GM21619 (cell line): ENCODE data around the gene TMTC4.
A peak's percentile ranks its signal among the peaks of the same experiment; 100 is the strongest.
"Not testable (repeated sequence)": the region's sequence is repeated elsewhere in the genome, so short reads cannot be mapped to it uniquely, and the experiment has no call there.

Experiments
- ATAC-seq: cut with Tn5 transposase; IDR thresholded peaks from one replicate; pipeline ENCODE4 v1.9.1; 2021; ENCODE audit not compliant: unreplicated experiment

The TMTC4 gene, protein sequence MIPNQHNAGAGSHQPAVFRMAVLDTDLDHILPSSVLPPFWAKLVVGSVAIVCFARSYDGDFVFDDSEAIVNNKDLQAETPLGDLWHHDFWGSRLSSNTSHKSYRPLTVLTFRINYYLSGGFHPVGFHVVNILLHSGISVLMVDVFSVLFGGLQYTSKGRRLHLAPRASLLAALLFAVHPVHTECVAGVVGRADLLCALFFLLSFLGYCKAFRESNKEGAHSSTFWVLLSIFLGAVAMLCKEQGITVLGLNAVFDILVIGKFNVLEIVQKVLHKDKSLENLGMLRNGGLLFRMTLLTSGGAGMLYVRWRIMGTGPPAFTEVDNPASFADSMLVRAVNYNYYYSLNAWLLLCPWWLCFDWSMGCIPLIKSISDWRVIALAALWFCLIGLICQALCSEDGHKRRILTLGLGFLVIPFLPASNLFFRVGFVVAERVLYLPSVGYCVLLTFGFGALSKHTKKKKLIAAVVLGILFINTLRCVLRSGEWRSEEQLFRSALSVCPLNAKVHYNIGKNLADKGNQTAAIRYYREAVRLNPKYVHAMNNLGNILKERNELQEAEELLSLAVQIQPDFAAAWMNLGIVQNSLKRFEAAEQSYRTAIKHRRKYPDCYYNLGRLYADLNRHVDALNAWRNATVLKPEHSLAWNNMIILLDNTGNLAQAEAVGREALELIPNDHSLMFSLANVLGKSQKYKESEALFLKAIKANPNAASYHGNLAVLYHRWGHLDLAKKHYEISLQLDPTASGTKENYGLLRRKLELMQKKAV

DNA sequence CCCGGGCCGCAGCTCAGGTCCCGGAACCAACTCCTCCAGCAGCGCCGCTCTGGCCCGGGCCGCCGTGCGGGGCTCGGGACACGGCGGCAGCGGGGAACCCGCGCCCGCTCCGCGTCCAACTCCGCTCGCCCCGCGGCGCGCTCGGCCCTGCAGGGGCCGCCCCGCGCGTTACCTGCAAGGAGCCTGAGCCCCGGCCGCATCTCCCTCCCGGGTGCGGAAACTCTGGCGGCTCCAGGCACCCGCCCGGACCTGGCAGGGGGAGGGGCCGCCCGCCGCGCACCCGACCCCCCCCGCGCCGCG, at the start of gene TMTC4:
Gene TMTC4 (minus strand): TSS at position 224 of the 300 bp plus-strand sequence. CDS start 4,433 bp downstream, outside the sequence.
- peak; percentile 34 for ATAC-seq

GRCh38 chr13:100722517-100722916, 47.9 kb upstream of the TMTC4 start:
- no peak for ATAC-seq

DNA sequence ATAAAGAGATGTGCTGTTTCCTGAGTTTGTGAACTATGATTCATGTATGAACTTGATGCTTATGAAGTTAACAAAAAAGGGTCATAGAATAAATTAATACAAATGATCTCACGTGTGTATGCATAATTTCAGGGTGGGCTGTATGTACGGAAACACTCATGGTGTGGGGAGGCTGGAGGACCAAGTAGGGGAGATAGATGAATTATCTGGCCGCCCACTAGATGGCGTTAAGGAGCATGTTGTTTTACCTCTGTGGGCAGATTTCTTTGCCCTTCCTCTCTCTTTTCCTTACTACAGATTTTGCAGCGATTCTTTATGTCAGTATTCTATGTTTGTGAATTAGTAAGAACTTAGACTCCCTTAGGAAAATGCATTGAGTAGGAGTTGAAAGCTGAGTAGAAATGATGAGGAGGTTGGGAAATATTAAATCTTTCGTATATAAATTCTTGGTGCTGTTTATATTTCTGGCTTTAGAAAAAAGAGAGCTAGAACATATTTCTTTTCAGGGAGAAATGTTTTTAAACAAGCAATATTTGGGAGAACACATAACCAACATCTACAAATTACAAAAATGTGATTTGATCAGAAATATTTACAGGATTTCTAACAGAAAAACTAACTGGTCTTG, 47.4 kb upstream of the TMTC4 start:
- peak; percentile 84 for ATAC-seq

DNA sequence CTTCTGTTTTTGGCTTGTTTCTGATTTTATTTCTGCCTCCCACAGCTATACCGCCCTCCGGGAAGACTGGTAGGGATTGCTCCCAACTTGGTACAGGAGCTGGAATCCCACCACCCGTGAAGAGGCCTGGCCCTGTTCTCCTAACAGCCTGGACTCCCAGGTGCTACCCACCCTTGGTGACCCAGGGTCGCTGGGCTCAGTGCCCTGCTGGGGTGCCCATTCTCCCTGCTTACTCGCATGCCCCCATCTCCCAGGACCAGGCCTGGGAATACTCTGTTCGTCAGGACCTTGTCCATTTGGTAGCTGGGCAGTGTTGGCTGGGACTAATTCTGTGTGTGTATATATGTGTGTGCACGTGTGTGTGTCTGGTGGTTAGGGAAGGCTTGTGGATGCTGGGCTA, 41.0 kb upstream of the TMTC4 start:
- ATAC-seq, result no peak

- ATAC-seq, result no peak
These were observed 39.9 kb upstream of the TMTC4 start for GRCh38 chr13:100714478-100714877.

DNA sequence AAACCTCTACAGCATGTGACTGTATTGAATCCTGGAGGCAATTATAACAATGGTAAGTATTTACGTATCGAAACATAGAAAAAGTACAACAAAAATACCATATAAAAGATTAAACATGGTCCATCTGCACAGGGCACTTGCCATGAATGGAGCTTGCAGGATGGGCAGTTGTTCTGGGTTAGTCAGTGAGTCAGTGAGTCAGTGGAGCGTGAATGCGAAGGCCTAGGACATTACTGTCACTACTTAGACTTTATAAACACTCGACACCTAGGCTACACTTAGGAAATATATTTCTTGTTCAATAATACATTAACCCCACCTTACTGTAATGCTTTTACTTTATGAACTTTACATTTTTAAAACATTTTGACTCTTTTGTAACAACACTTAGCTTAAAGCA, 35.6 kb upstream of the TMTC4 start:
- no peak for ATAC-seq

DNA sequence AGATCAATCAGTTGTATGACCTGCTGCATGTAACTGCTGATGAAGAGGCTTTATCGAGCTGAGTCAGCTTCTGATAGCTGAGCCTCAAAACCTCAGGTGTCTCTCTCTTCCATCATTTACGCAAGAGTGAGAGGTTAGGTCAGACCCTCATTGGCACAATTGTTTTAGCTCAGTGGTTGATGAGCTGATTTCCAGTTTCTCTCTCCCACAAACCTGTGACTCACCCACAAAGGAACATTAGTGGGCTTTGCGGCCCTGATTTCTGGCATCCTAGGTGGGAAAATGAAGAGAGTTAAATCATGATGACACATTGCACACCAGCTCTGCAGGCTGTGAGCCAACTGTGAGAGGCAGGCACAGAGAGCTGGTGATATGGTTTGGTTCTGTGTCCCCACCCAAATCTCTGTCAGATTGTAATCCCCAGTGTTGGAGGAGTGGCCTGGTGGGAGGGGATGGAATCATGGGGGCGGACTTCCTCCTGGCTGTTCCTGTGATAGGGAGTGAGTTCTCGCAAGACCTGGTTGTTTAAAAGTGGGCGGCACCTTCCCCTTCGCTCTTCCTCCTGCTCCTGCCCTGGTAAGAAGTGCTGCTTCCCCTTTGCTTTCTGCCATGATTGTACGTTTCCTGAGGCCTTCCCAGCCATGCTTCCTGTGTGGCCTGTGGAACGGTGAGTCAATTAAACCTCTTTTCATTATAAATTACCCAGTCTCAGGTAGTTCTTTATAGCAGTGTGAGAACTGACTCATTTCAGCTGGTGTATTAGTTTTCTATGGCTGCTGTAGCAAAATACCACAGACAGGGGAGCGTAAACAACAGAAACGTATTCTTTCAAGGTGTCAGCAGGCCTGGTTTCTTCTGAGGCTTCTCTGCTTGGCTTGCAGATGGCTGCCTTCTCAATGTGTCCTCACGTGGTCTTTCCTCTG, 33.5 kb upstream of the TMTC4 start:
- no peak for ATAC-seq

DNA sequence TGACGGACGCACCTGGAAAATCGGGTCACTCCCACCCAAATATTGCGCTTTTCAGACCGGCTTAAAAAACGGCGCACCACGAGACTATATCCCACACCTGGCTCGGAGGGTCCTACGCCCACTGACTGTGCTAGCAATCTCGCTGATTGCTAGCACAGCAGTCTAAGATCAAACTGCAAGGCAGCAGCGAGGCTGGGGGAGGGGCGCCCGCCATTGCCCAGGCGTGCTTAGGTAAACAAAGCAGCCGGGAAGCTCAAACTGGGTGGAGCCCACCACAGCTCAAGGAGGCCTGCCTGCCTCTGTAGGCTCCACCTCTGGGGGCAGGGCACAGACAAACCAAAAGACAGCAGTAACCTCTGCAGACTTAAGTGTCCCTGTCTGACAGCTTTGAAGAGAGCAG, 23.7 kb upstream of the TMTC4 start:
- ATAC-seq, result not testable (repeated sequence)

- no peak for ATAC-seq
These were observed 20.8 kb upstream of the TMTC4 start for GRCh38 chr13:100695509-100695773.

- no peak for ATAC-seq
These were observed 20.3 kb upstream of the TMTC4 start for GRCh38 chr13:100694722-100695508.

GRCh38 chr13:100689191-100689590, 14.6 kb upstream of the TMTC4 start:
- ATAC-seq, result no peak

- no peak for ATAC-seq
These were observed 5.5 kb upstream of the TMTC4 start for GRCh38 chr13:100680131-100680530.

DNA sequence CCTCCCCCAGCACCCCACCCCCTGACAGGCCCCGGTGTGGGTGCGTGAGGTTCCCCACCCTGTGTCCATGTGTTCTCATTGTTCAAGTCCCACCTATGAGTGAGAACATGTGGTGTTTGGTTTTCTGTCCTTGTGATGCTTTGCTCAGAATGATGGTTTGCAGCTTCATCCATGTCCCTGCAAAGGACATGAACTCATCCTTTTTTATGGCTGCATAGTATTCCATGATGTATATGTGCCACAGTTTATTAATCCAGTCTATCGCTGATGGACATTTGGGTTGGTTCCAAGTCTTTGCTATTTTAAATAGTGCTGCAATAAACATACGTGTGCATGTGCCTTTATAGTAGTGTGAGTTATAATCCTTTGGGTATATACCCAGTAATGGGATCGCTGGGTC, 2.5 kb upstream of the TMTC4 start:
- ATAC-seq, result not testable (repeated sequence)

DNA sequence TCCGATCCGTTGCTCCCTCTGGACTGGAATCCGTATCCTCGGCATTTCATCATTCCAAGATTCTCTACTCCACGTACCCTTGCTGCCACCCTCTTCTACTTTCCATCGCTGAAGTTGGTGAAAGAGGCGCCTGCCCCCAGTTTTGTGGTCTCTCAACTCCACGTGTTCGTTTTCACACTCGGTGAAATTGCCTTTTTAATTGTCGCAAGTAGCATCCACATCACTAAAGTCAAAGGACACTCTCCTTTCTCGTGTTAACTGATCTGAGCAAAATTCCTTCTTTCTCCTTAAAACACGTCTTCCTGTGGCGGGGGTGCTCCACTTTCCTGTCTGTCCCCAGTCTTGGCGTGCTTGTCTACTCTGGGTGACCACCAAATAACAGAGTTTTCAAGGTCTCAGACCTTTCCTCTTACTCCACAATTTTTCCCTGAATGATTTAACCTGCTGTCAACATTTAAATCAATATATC, 1.1 kb upstream of the TMTC4 start:
- ATAC-seq, result no peak

DNA sequence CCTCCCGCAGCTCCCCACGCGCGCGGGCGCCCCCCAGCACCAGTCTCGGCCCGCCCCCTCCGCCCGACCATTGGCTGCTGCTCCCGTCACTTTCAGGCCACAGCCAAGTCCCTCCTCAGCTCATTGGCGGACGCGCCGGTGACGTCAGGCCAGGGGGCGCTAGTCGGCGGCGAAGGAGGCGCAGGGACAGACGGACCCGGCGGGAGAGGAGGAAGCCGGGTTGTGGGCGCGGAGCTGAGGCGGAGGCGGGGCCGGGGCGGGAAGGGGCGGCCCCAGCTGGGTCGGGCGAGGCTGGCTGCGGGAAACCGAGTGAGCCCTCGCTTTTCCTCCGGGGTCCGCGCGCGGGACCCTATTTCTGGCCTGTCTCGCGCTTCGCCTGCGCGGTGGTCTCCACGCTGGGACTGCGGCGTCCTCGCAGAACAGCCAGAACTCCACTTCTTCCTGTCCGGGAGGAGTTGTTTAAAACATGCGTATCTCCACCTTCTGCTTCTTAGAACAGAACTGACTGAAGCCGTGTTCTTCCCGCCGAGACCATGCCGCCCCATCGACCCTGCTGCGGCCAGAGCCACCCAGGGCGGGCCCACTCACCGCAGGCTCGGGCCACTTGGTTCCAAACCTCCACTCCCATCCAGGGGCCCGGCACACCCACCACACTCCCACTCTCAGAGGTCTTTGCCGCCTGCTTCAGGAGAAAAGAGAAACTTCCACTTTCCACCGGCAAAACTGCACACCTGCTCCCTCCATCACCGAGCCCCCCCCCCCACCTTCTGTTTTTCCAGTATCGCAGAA, 471 bp upstream of the TMTC4 start:
- peak; percentile 94 for ATAC-seq

DNA sequence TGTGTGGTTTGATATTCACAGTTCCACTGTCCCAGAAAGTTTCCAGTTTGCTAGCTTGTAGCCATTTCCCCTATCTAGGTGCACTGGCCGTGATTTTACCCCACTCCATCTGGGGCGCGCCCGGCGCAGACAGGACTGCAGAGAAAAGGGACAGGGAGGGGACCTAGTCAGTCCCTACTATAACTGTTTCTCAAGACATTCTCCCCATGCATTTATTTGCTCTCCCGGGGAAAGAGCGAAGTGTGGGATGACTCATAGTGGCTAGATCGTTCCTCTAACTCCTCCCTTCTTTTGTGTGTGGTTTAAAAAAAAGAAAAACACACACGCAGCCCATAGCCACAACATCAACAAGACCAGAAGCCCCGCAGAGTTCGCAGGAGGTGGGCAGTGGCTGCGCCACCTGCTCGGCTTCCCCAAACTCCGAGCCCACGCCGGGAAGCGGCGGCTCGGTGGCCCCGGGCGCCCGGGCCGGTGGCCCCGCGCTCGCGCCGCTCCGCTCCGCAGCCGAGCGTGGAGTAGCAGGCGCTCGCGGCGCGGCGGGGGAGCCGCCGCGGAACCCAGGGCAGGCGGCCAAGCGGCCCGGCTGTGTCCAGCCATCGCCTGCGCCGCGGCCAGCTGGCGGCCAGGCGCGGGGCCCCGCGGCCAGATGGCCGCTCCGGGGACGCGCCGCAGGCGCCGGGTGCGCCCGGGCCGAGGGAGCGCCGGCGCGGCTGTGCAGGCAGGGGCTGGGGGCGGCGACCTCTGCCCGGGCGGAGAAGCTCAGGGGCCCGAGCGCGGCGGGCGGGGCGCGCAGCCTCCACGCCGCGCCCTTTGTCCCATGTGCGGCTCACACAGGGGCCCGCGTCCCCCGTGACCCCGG, 653 bp downstream of the TMTC4 start:
- ATAC-seq, result peak; percentile 26

DNA sequence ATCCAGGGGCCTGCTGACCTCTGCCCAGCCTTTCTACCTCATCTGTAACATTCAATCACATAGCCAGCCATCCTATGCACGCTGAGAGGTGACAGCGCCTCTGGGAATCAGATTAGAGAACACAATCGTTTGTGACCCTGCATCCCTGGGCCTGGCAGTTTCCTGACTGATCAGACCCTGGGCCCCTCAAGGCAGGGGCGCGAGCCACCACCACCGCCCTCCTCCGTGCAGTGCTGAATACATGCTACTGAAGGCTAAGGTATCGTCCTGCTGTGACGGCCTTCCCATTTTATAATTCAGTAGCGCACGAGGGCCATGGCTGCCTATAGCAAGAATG, 1.3 kb downstream of the TMTC4 start:
- no peak for ATAC-seq

GRCh38 chr13:100671389-100672182, 3.0 kb downstream of the TMTC4 start:
- ATAC-seq, result no peak
